HG03159 (cell line): ENCODE data around the gene PLA2G4A.

ENCODE experiments used
- ATAC-seq: cut with Tn5 transposase; IDR thresholded peaks from one replicate; pipeline ENCODE4 v1.9.1; 2021; ENCODE audit warnings: mild to moderate bottlenecking, moderate library complexity; ENCODE audit not compliant: unreplicated experiment

Gene PLA2G4A

GRCh38 chr1:186831168-186831567 lies 2.4 kb downstream of the PLA2G4A start:
- no peak for ATAC-seq

GRCh38 chr1:186834399-186834958 lies 5.7 kb downstream of the PLA2G4A start:
- no peak for ATAC-seq

GRCh38 chr1:186835448-186835847 lies 6.7 kb downstream of the PLA2G4A start:
- ATAC-seq: no peak

- no peak for ATAC-seq
Observed at GRCh38 chr1:186837806-186838205, 9.1 kb downstream of the PLA2G4A start.

GRCh38 chr1:186838380-186839040 lies 9.8 kb downstream of the PLA2G4A start:
- no peak for ATAC-seq

GRCh38 chr1:186839041-186839400 lies 10.3 kb downstream of the PLA2G4A start:
- no peak for ATAC-seq

GRCh38 chr1:186841599-186841998 lies 12.8 kb downstream of the PLA2G4A start:
- no peak for ATAC-seq

- no peak for ATAC-seq
Observed at GRCh38 chr1:186842547-186842946, 13.8 kb downstream of the PLA2G4A start.

- no peak for ATAC-seq
Observed at GRCh38 chr1:186843226-186843625, 14.5 kb downstream of the PLA2G4A start.

- ATAC-seq: no peak
Observed at GRCh38 chr1:186843931-186844330, 15.2 kb downstream of the PLA2G4A start.

- no peak for ATAC-seq
Observed at GRCh38 chr1:186845576-186846210, 16.9 kb downstream of the PLA2G4A start.

GRCh38 chr1:186848509-186849130 lies 19.9 kb downstream of the PLA2G4A start:
- ATAC-seq: no peak

GRCh38 chr1:186849271-186849671 lies 20.5 kb downstream of the PLA2G4A start:
- peak; percentile 96 for ATAC-seq

- peak; percentile 55 for ATAC-seq
Observed at GRCh38 chr1:186849826-186850225, 21.1 kb downstream of the PLA2G4A start.

- no peak for ATAC-seq
Observed at GRCh38 chr1:186854102-186854501, 25.4 kb downstream of the PLA2G4A start.

- no peak for ATAC-seq
Observed at GRCh38 chr1:186858923-186859322, 30.2 kb downstream of the PLA2G4A start.

GRCh38 chr1:186859995-186860394 lies 31.2 kb downstream of the PLA2G4A start:
- no peak for ATAC-seq

- no peak for ATAC-seq
Observed at GRCh38 chr1:186864296-186864695, 35.5 kb downstream of the PLA2G4A start.

GRCh38 chr1:186865253-186865652 lies 36.5 kb downstream of the PLA2G4A start:
- peak; percentile 87 for ATAC-seq

- no peak for ATAC-seq
Observed at GRCh38 chr1:186865857-186866256, 37.1 kb downstream of the PLA2G4A start.

- ATAC-seq: no peak
Observed at GRCh38 chr1:186869526-186870228, 40.9 kb downstream of the PLA2G4A start.
